Loucy (cell line): ENCODE results near the gene WDHD1.

Experiments
- CTCF ChIP-seq: fragments of 200-600 bp; sonication (generic); conservative IDR thresholded peaks from 2 replicates; pipeline ENCODE4 v1.5.1; 2014; ENCODE audit warnings: mild to moderate bottlenecking, antibody characterized with exemption, low read length
- EZH2phosphoT487 ChIP-seq: fragments of 200-600 bp; IDR thresholded peaks from 2 replicates; pipeline ENCODE4 v1.6.1; 2018; ENCODE audit warnings: antibody characterized with exemption, mild to moderate bottlenecking, moderate library complexity, borderline replicate concordance

DNA sequence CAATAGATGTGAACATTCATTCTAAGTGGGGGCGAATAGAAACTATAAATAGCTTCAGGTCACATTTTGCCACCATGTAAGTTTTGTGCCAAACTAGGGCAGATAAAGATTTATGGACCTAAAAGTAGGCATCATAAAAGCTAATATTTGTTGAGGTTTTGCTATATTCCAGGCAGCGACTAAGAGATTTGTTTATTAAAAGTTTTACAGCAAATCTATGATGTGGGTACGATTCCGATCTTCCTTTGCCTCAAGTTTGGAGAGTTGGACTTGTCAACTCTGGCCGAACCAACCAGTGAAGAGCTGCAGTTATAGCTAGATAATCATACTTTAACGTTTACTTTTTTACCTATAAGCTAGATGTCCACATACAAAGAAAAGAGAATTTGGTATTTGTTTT, 26.1 kb upstream of the WDHD1 start:
- TF ChIP-seq CTCF (no peak), EZH2phosphoT487 (no peak)
